Fibroblast of lung (primary cell): ENCODE measurements around the gene MYL6.

Experiments used
- CTCF ChIP-seq, 2 donors: IDR thresholded peaks in 1 of 2; conservative IDR thresholded peaks in 1 of 2; 1 replicate in 1 of 2; 2 replicates in 1 of 2; pipeline ENCODE4 v1.5.1; 2011 to 2012; ENCODE audit warnings: low read length in 2 of 2, control low read depth in 1 of 2, inconsistent platforms in 1 of 2, low read depth in 1 of 2, mild to moderate bottlenecking in 1 of 2
- EZH2 ChIP-seq: IDR thresholded peaks from 2 replicates; pipeline ENCODE4 v1.5.1; 2012; ENCODE audit warnings: low read length, control low read depth, mild to moderate bottlenecking; ENCODE audit errors: missing control alignments

- no peak for TF ChIP-seq EZH2
- TF ChIP-seq CTCF (conservative IDR thresholded peaks at IDR 0.05 in 1 of 2, IDR thresholded peaks at IDR 0.05 in 1 of 2; ENCODE audit: low read depth in 1 of 2, low read length in 2 of 2), result no peak
Measured at GRCh38 chr12:56204275-56204674, 46.1 kb downstream of the MYL6 start.
